IMR-90 (cell line): Measurements from ENCODE around the gene MRPL17. TPM values are rescaled to one million over a fixed set of nuclear protein-coding genes. Genes with fewer than 3 reads are reported as not detected.

Experiments used
- ATAC-seq: fragments of 200-7000 bp; cut with Tn5 transposase; 2 replicates; pipeline ENCODE4 v1.9.1; 2020; ENCODE audit warnings: low read depth, mild to moderate bottlenecking, moderate library complexity
- BruUV-seq: library from RNA; stranded (reverse); fragments of 400-500 nt; replicated peaks from 2 replicates; lab custom pipeline; 2021; lab: Mats Ljungman, UMichigan
- CTCF ChIA-PET: fragments of 300-600 bp; formaldehyde crosslinking; extraction: SDS; loops from one replicate; lab custom pipeline; 2021; ENCODE audit warnings: antibody characterized with exemption; lab: Yijun Ruan, JAX
- POLR2A ChIA-PET: fragments of 300-600 bp; sonication (Branson Sonifier 250); formaldehyde crosslinking; loops from one replicate; lab custom pipeline; 2022; ENCODE audit warnings: antibody characterized with exemption; ENCODE audit not compliant: unreplicated experiment; lab: Charles Lee
- DNase-seq: peaks from one replicate; pipeline ENCODE4 v3.0.0; 2013
- H2AFZ ChIP-seq: replicated peaks from 2 replicates; pipeline ENCODE3; 2013; ENCODE audit warnings: low read length, mild to moderate bottlenecking; ENCODE audit not compliant: poor library complexity
- H2AK5ac ChIP-seq: 2 replicates; pipeline ENCODE4 v1.6.1; 2013; ENCODE audit warnings: low read depth, low read length, inconsistent platforms
- H2AK9ac ChIP-seq: replicated peaks from 2 replicates; pipeline ENCODE3; 2013; ENCODE audit warnings: mild to moderate bottlenecking, low read depth, low read length, moderate library complexity; ENCODE audit not compliant: poor library complexity
- H2BK120ac ChIP-seq: 2 replicates; pipeline ENCODE4 v1.6.1; 2013; ENCODE audit warnings: low read depth, low read length, inconsistent platforms
- H2BK15ac ChIP-seq: 3 replicates; pipeline ENCODE4 v1.6.1; 2013; ENCODE audit warnings: low read depth, low read length, inconsistent platforms
- H2BK20ac ChIP-seq: 2 replicates; pipeline ENCODE4 v1.6.1; 2013; ENCODE audit warnings: low read depth, mild to moderate bottlenecking, inconsistent platforms, low read length, moderate library complexity
- H2BK5ac ChIP-seq: 2 replicates; pipeline ENCODE4 v1.6.1; 2013; ENCODE audit warnings: mild to moderate bottlenecking, low read depth, low read length, inconsistent platforms; ENCODE audit not compliant: poor library complexity, severe bottlenecking
- H3K14ac ChIP-seq: replicated peaks from 2 replicates; pipeline ENCODE4 v1.6.1; 2013; ENCODE audit warnings: low read depth, low read length, inconsistent platforms
- H3K18ac ChIP-seq: 2 replicates; pipeline ENCODE4 v1.6.1; 2013; ENCODE audit warnings: low read depth, low read length, control low read depth
- H3K23ac ChIP-seq: 2 replicates; pipeline ENCODE4 v1.6.1; 2013; ENCODE audit warnings: low read depth, low read length, inconsistent platforms
- H3K27ac ChIP-seq: 2 replicates; pipeline ENCODE4 v1.5.1; 2013; ENCODE audit warnings: mild to moderate bottlenecking, control low read depth, low read length; ENCODE audit not compliant: insufficient read depth
- H3K27me3 ChIP-seq: 2 replicates; pipeline ENCODE4 v1.6.1; 2013; ENCODE audit warnings: low read length; ENCODE audit not compliant: control insufficient read depth, insufficient read depth
- H3K36me3 ChIP-seq: 2 replicates; pipeline ENCODE4 v1.6.1; 2013; ENCODE audit warnings: low read length, mixed read lengths; ENCODE audit not compliant: control insufficient read depth, insufficient read depth
- H3K4ac ChIP-seq: 2 replicates; pipeline ENCODE4 v1.6.1; 2013; ENCODE audit warnings: low read depth, low read length, inconsistent platforms
- H3K4me1 ChIP-seq: 2 replicates; pipeline ENCODE4 v1.6.1; 2013; ENCODE audit warnings: low read length, mixed read lengths; ENCODE audit not compliant: control insufficient read depth, insufficient read depth
- H3K4me2 ChIP-seq: 2 replicates; pipeline ENCODE4 v1.6.1; 2013; ENCODE audit warnings: low read depth, mild to moderate bottlenecking, control low read depth, low read length, moderate library complexity
- H3K4me3 ChIP-seq: 2 replicates; pipeline ENCODE4 v1.5.1; 2013; ENCODE audit warnings: low read depth, mild to moderate bottlenecking, control low read depth, low read length, moderate library complexity; ENCODE audit not compliant: insufficient read depth
- H3K56ac ChIP-seq: 2 replicates; pipeline ENCODE4 v1.6.1; 2013; ENCODE audit warnings: low read length, inconsistent platforms; ENCODE audit not compliant: insufficient read depth; ENCODE audit errors: extremely low read depth
- H3K79me1 ChIP-seq, 2 experiments: 2 replicates each; pipeline ENCODE4 v1.6.1; 2013; ENCODE audit warnings: low read length in 2 of 2, inconsistent platforms in 1 of 2, low read depth in 1 of 2
- H3K9ac ChIP-seq: 2 replicates; pipeline ENCODE4 v1.6.1; 2013; ENCODE audit warnings: low read depth, low read length, control low read depth
- H3K9me1 ChIP-seq: 2 replicates; pipeline ENCODE4 v1.6.1; 2013; ENCODE audit warnings: low read length, inconsistent platforms; ENCODE audit not compliant: insufficient read depth
- H3K9me3 ChIP-seq: 2 replicates; pipeline ENCODE4 v1.6.1; 2013; ENCODE audit warnings: low read length; ENCODE audit not compliant: control insufficient read depth, insufficient read depth
- H4K20me1 ChIP-seq: 2 replicates; pipeline ENCODE4 v1.6.1; 2013; ENCODE audit warnings: low read length, inconsistent platforms; ENCODE audit not compliant: insufficient read depth
- H4K5ac ChIP-seq: 2 replicates; pipeline ENCODE4 v1.6.1; 2013; ENCODE audit warnings: mild to moderate bottlenecking, low read depth, low read length, control low read depth
- H4K8ac ChIP-seq, 2 experiments: 2 replicates each; pipeline ENCODE4 v1.6.1; 2013; ENCODE audit warnings: low read depth in 2 of 2, low read length in 2 of 2, control low read depth in 1 of 2, inconsistent platforms in 1 of 2
- H4K91ac ChIP-seq: 2 replicates; pipeline ENCODE4 v1.6.1; 2013; ENCODE audit warnings: low read depth, low read length, inconsistent platforms; ENCODE audit not compliant: insufficient read depth
- CEBPB ChIP-seq: IDR thresholded peaks from 2 replicates; pipeline ENCODE4 v1.6.1; 2012; ENCODE audit warnings: low read depth, low read length, improper control_type of control experiment
- CHD1 ChIP-seq: IDR thresholded peaks from 2 replicates; pipeline ENCODE4 v1.6.1; 2012; ENCODE audit warnings: low read depth, low read length, improper control_type of control experiment
- CTCF ChIP-seq: conservative IDR thresholded peaks from 2 replicates; pipeline ENCODE4 v1.5.1; 2012; ENCODE audit warnings: mild to moderate bottlenecking, low read depth, low read length, improper control_type of control experiment
- MXI1 ChIP-seq: IDR thresholded peaks from 2 replicates; pipeline ENCODE4 v1.6.1; 2012; ENCODE audit warnings: low read depth, mild to moderate bottlenecking, low read length, moderate library complexity, borderline replicate concordance
- NFE2L2 ChIP-seq: fragments of 150-350 bp; IDR thresholded peaks from 2 replicates; pipeline ENCODE4 v1.6.1; 2016; ENCODE audit warnings: low read depth, mild to moderate bottlenecking, low read length
- RAD21 ChIP-seq: IDR thresholded peaks from 2 replicates; pipeline ENCODE4 v1.6.1; 2012; ENCODE audit warnings: low read length, improper control_type of control experiment
- RFX5 ChIP-seq: IDR thresholded peaks from 2 replicates; pipeline ENCODE4 v1.8.0; 2012; ENCODE audit warnings: low read depth, mild to moderate bottlenecking, low read length, moderate library complexity
- USF2 ChIP-seq: fragments of 150-350 bp; IDR thresholded peaks from 2 replicates; pipeline ENCODE4 v1.6.1; 2017; ENCODE audit warnings: mild to moderate bottlenecking, antibody characterized with exemption, low read length, low read depth
- WGBS, 2 experiments: methylation state at CpG; one replicate each; pipeline versions ENCODE4 v1.1.5 to v1.1.7; 2013; ENCODE audit warnings: missing lambda C conversion rate in 2 of 2; ENCODE audit not compliant: insufficient read length in 1 of 2; ENCODE audit errors: extremely low coverage in 2 of 2; 5-methylcytosine and 5-hydroxymethylcytosine counted together
- dilution Hi-C: fragments of 300-500 bp; cut with HindIII; formaldehyde crosslinking; loops from one replicate; pipeline ENCODE4 v1.14.3; 2018; ENCODE audit warnings: low sequenced_read_pairs; ENCODE audit not compliant: unreplicated experiment
- in situ Hi-C: fragments of 300-500 bp; cut with MboI; formaldehyde crosslinking; loops from 3 replicates; pipeline ENCODE4 v1.14.3; 2019; ENCODE audit warnings: low sequenced_read_pairs, inconsistent platforms, mixed read lengths
- intact Hi-C: fragments of 100-400 bp; cut with micrococcal nuclease; formaldehyde crosslinking; loops from 2 replicates; pipeline ENCODE4 v1.10.0; 2022
- polyA plus RNA-seq, 3 experiments: library from polyadenylated mRNA; depleted of rRNA; stranded (reverse); fragments of >200 nt; gene quantifications; 2 replicates each; pipeline ENCODE4 v1.2.3, GENCODE V29; 2012; ENCODE audit warnings: low replicate concordance in 1 of 3
- total RNA-seq: library from RNA; depleted of rRNA; stranded (reverse); fragments of >200 nt; gene quantifications from 2 replicates; pipeline ENCODE4 v1.2.3, GENCODE V29; 2012

MRPL17 gene
- total and polyA plus RNA-seq, 2 of the 4 experiments (the other 2 are of a cell fraction): 70.3 to 85.2 TPM

GRCh38 chr11:6727971-6728760 is 45.0 kb upstream of the MRPL17 start:
- intact Hi-C loops: loop anchor here (10.0 kb wide), 1 partner anchor 763 kb away; the partner anchor contains the start of gene OR56A5
- H3K56ac ChIP-seq: no peak overlapping the region
- no peak overlapping the region for H3K4me3 ChIP-seq
- no peak overlapping the region for H4K5ac ChIP-seq
- dilution Hi-C loops: no loop called here
- no peaks in the 10 kb centered on the region for H4K20me1 ChIP-seq
- POLR2A ChIA-PET: no interaction called here
- CTCF ChIA-PET: interaction anchor here (1.7 kb wide), 1 partner anchor 9 kb away, joined by 8 read pairs; no protein-coding TSS in a partner anchor
- no peaks in the 10 kb centered on the region for H3K9me1 ChIP-seq
- no peak overlapping the region for H3K4me2 ChIP-seq
- no peak overlapping the region for H2AFZ ChIP-seq
- H3K27me3 ChIP-seq: no peaks in the 10 kb centered on the region; the same call in 1 of the 2 replicates
- H3K23ac ChIP-seq: no peak overlapping the region
- no peaks in the 10 kb centered on the region for H3K36me3 ChIP-seq
- no peak overlapping the region for H2BK120ac ChIP-seq
- no peak overlapping the region for H2BK20ac ChIP-seq
- DNase-seq (no peak), ATAC-seq (no peak)
- H3K27ac ChIP-seq: no peak overlapping the region
- no TSS peak for BruUV-seq
- TF ChIP-seq CTCF (no peak), RFX5 (no peak), MXI1 (no peak), CHD1 (no peak), USF2 (no peak), RAD21 (no peak), CEBPB (no peak), NFE2L2 (no peak)
- H3K18ac ChIP-seq: no peak overlapping the region
- no peak overlapping the region for H2BK5ac ChIP-seq
- H3K9me3 ChIP-seq: no peaks in the 10 kb centered on the region
- no peaks in the 10 kb centered on the region for H3K4me1 ChIP-seq
- H4K91ac ChIP-seq: no peak overlapping the region
- H2AK9ac ChIP-seq: no peak overlapping the region
- no CpG with 5 or more reads among the region's 6 CpGs for WGBS, 2 experiments
- H4K8ac ChIP-seq: no peak overlapping the region
- H3K79me1 ChIP-seq: no peaks in the 10 kb centered on the region
- H2BK15ac ChIP-seq: no peak overlapping the region
- in situ Hi-C loops: no loop called here
- H2AK5ac ChIP-seq: no peak overlapping the region
- H3K4ac ChIP-seq: no peak overlapping the region
- no peak overlapping the region for H3K14ac ChIP-seq
- no peak overlapping the region for H3K9ac ChIP-seq
